Cardiac septum (tissue), 1 donor: ENCODE data around the gene TTC39C. TPM values are rescaled to one million over a fixed set of nuclear protein-coding genes. Genes with fewer than 3 reads are reported as not detected.

Source experiments
- DNase-seq: peaks from one replicate; pipeline ENCODE4 v3.0.0-alpha.2; 2020; ENCODE audit warnings: low spot score
- intact Hi-C: fragments of 100-400 bp; cut with DNase I; formaldehyde crosslinking; loops from one replicate; pipeline ENCODE4 v1.14.0; 2022
- total RNA-seq: library from RNA; stranded (reverse); fragmentation: NEBNext Ultra II Directional; extraction: Animal tissue kit (Norgen Biotek cat#: 25700); gene quantifications from one replicate; pipeline ENCODE4 v1.2.1, GENCODE V29; 2021
- donor health status: DM: no; HTN: no; CAD: no.

TTC39C gene
- total RNA-seq, 1 donor from 2014 or later, result 9.2 TPM

DNA sequence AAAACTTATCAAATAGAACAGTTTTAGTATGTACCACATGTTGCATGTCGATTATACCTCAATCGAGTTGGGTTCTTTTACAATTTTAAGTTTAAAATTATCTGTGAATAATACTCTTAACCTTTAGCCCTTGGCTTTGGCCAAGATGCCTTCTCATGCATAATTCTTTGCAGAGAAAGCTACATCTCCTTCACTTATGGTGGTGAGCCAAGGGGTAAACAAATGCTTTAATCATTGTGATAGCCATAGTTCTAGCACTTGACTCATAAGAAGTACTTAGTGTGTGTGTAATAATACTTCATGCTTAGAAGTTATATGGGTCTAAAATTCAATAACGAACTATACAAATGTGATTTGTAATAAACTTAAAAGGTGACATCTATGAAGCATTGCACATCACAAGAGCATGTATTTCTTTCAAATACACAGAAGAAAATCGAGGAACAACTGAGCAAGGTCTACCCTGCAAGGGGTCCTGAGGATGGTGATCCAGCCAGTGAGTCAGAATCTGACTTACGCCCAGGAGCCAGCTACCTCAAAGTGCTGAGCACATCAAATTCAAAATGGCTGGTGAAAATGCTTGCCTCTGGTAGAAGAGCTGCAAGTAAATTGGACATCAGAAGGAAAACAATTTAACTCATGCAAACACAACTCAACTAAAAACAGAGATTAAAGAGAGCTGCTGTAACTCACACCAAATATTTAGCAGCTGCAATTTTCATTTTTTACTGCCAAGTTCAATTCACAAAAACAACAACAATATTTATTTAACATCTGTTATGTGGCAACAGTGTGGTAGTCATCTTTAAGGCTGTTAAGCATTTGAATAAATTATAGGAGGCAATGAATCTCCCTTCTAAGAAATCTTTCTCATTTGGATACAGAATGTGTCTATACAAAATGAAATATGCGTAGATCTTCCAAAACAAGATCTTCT, 23.8 kb upstream of the TTC39C start:
- intact Hi-C loops, result no loop called here
- no peak for DNase-seq

DNA sequence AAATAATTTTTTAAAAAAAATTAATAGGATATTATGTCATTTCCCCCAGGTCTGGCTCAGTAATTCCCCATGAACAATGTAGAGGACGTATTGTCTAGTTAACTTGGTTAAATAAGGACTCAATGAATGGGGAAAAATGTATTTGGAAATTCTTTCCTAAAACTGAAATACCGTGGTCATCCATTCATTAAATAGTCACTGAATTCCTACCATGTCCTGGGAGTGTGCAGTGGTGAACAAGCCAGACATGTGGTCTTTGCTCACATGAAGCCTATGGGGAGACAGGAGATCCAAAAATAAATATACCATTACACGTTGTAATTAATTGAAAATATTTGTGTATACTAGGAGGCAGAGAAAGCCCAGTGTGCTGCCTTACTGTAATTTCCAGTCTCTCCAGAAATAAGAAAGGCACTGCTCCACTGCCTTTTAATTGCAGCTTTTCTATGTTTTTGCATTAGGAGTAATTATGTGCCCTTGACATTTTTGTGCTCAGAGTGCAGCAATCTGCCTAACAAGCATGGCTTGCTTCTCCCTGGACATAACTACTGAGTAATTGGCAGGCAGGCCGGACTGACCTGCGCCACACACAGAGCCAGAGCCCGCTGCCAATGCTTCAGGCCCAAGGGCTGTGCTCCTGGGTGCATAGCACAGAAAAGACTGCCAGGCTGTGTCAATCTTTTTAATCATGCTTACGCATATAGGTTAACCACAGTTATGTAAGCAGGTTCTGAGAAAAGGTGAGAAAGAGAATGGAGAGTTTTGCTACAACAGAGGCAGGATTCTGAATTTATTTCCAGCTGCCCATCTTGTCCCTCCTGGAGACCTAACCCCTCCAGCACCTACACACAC, 22.2 kb upstream of the TTC39C start:
- no peak for DNase-seq
- intact Hi-C loops, result no loop called here

DNA sequence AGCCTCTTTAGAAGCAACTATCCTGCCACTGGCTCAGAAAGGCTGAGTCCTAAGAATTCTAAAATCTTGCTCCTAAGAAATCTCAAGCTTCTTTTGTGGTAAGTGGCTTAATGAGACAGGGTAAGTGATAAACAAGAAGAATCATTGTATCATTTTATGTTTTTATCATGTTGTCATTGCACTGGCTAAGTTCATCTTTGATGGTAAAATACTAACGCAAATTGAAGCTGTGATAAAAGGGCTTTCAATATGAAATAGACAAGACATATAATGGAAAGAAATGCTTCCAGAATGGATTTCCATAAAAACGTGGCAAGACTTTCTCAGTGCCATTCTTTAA, 21.6 kb upstream of the TTC39C start:
- intact Hi-C loops, result no loop called here
- DNase-seq, result no peak

DNA sequence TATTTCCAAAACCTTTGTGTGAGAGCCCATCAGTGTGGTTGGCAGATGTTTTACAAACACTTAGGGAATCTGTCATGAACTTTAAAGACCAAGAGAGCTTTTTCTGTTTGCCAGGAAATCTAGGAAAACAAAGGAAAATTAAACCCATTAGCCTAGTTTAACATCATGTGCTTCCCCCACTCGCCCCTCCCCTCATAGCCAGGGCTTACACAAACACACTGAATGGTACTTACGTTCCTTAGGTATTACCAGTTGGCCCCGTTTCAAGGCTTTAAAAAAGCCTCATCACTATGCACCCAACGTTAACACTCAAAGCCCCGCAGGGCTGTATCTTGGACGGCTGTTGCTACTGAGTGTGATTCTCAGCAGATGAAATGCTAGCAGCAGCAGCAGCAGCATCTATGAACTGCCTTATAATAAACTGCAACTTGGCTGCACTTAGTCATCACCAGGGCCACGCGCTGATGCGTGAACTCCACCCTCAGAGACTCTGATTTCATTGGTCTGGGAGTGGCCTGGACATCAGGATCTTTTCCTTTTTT, 20.1 kb upstream of the TTC39C start:
- intact Hi-C loops, result no loop called here
- no peak for DNase-seq

DNA sequence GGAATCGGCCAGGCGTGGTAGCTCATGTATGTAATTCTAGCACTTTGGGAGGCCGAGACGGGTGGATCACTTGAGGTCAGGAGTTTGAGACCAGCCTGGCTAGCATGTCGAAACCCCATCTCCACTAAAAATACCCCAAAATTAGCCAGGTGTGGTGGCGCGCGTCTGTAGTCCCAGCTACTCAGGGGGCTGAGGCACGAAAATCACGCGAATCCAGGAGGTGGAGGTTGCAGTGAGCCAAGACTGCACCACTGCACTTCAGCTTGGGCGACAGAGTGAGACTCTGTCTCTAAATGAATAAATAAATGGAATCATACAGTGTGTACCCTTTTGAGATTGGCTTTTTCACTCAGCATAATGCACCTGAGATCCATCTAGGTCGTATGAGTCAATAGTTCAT, 19.4 kb upstream of the TTC39C start:
- no peak for DNase-seq
- intact Hi-C loops, result no loop called here

DNA sequence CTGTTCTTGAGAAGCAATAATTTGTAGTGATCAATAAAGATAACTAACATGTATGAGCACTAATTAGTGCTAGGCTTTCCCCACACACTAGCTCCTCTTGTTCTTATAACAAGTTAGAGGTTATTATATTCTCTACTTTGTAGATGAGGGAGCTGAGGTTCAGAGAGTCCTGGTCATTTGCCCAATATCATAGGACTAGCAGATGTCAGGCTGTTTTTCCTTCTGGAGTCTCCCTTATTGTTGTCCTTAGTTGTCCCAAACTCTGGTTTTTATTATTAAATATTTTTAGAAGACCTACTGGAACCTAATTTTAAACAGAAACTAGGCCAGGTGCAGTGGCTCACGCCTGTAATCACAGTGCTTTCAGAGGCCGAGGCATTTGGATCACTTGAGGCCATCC, 16.5 kb upstream of the TTC39C start:
- DNase-seq, result no peak
- intact Hi-C loops, result no loop called here

DNA sequence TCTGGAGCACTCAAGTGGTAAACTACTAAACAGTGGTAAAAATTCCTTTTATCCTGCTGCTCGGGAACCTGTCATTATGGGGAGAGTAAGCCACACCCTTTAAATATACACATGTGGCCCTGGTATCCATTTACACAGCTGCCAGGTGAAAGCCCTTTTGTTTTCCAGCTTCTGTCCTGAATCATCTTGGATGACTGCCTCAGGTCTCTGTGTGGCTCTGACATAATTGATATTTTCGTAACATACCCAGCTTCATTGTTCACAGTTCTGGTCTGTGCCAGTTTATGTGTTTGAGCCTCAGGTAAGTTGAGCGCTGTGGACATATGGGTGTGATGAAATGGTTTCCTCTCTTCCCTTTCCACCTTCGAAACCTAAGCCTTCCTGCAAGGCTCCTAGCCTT, 15.7 kb upstream of the TTC39C start:
- intact Hi-C loops, result no loop called here
- no peak for DNase-seq

DNA sequence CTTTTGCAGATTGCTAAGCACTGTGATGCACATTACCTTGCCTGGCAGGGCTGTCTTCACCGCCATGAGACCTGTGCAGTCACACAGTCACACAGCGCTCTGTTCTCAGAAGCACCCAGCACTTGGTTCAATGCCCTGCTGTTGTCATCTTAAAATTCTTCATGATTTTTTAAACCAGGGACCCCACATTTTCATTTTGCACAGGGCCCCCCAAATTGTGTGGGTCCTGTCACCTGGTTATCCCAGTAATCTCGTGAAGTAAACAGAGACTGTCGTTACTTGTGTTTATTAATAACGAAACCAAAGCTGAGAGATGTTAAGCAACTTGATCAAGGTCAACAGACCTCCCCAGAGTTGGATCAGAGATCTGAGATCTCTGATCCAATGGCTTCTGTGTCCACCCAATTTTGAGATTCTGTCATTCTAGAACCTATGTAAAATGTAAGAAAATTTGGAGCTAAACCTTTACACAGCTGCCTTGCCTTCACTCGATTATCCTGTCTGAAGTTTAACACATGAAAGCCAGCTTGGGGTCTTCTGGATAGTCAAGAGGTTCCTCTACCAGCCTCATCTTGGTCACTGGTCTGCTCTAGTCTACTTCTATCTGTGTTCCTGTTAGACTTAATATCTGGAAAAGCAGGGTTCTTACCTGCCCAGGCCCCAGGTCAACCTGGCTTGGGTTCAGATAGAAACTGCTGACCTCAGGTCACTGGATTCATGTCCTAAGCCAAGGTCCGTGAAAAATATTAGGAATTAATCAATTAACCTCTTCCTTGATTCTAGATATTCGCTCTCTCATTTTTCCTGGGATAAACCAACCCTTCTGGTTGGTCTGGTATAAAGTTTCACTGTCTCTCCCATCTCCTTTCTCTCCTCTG, 13.7 kb upstream of the TTC39C start:
- DNase-seq, result no peak
- intact Hi-C loops, result no loop called here

DNA sequence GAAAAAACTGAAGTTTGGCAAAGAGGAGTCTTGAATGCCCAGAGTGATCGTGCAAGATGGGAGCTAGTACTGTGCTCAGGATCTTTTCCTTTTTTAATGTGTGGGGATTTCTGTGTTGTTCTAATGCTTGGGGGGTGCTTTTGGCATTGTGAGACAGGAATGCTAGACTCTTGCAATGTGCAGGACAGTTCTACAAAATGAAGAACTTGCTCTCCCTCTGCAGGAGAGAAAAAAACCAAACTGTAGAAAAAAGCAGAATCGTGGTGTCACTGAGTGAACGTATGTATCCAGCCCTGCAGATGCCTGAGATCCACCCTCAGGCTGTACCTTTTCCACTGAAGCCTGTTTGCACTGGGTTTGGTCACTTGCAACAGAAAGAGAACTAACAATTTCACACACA, 12.1 kb upstream of the TTC39C start:
- intact Hi-C loops, result no loop called here
- DNase-seq, result no peak

DNA sequence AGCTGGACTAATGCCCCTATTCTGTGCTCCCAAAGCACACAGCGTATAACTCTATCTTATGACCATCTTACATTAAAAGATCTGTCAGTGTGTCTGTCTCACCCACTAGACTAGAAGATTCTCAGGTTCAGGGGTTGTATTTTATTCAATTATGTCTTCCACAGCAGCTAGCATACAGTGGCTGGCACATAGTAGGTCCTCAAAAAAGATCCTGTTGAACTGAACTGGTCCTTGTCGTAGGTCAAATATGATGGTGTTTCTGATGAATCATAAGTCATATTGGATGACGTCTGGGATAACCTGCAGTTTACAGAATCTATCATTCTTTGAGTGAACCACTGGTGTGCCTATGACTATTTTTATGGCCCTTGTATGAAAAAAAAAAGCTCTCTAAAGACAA, 11.3 kb upstream of the TTC39C start:
- intact Hi-C loops, result no loop called here
- DNase-seq, result no peak

DNA sequence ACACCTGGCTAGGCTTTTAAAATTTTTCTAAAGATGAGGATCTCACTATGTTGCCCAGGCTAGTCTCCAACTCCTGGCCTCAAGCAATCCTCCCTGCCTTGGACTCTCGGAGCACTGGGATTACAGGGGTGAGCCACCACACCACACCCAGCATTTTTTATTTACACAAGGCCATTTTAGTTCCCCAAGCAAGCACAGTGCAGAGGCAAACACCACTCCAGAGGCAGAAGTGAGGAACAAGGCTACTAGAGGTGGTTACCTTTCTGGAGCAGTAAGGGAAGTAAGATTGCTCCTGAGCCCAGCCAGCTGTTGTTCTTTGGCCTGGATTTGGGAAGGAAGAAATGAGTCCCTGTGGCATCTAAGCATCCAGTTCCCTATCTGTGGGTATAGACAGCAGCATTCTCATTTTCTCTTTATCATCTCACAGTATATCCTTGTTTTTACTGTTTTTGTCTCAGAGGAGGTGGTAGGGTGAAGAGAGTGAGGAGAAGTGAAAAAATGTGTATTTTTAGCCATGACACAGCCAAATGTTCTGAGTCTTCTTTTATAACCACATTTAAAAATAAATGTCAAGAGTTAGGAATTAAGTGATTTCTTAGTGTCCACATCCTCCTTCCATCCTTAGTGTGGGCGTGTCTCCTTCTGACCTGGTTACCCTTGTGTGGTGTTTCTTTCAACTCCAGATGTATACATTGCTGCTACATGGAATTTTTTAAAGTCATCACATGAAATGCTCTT, 10.5 kb upstream of the TTC39C start:
- intact Hi-C loops, result no loop called here
- no peak for DNase-seq

DNA sequence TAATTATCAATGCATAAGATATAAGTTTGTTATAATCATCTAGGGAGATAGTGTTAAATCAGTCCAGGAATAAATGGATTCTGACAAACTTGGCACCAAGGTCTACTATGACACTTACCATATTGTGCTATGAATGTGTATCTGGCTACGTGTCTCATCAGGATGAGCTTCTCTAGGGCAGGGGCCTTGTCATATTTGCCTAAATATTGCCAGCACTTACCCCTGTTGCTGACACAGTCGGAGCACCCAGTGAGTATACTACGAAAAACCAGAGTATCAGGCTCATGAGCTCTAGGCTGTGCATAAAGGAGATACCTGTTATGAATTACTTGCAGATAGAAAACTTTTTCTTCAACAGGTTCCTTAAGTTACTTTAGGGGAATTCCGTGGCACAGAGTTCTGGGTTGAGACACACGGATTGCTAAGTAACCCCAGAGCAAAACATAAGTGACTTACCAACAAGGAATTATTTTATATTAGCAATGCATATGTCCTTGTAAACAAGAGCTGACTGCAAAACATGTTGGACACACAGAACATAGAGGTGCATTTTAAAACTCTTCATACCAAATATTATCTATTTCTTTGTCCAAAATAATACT, 7.7 kb upstream of the TTC39C start:
- intact Hi-C loops, result no loop called here
- DNase-seq, result no peak

DNA sequence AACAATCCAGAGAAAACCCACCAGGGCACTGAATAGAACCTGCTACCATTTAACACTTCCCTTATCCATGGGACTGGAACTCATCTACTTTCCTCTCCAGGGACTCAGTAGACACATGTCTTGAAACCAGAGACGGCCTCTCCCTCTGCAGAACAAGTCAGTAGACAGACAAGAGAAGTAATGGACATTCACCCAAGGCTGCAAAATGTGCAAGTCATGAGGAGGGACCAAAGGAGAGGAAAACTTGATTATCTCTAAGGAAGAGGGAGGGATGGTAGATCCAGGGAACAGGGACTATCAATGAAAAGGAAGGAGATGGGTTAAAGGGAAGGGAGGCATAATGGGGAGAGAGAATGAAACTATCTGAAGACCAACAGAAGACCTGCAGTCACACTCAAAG, 5.3 kb upstream of the TTC39C start:
- intact Hi-C loops, result no loop called here
- DNase-seq, result no peak

DNA sequence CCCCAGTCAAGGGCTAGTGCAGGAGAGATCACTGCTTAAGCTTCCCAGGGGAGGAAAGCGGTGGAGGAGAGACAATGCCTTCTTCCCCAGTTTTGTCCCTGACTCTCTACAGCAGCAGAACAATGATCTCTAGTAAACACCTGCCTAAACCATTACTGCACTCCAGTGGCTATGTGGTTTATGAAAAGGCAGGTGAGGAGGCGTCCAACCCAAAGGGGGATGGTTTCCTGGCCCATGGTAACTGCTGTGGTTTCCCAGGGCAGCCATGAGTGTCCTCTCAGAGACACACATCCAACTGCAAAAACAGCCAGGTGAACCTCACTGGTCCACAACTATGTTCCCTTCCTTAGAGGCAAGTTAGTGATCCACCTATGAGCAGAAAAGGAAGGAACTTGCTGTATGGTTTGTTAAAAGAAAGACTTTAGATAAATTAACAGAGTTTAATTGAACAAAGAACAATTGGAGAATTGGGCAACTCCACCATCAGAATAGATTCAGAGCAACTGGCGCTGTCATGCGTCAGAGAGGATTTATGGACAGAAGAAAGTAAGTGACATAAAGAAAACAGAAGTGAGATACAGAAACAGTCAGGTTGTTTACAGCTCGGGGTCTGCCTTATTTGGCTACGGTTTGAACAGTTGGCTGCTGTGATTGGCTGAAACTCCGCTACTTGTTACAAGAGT, 4.8 kb upstream of the TTC39C start:
- DNase-seq, result no peak
- intact Hi-C loops, result loop anchor here (5.0 kb wide), 2 partner anchors 52 to 68 kb away; no protein-coding TSS in a partner anchor

DNA sequence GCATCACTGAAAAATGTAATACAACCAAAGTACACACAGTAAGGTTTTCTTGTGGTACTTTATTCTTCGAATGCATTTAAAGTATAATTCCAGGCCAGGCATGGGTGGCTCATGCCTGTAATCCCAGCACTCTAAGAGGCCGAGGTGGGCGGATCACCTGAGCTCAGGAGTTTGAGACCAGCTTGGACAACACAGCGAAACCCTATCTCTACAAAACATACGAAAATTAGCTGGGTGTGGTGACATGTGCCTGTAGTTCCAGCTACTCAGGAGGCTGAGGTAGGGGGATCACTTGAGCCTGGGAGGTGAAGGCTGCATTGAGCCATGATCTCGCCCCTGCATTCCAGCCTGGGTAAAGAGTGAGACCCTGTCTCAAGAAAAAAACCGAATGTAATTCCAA, 3.9 kb upstream of the TTC39C start:
- intact Hi-C loops, result loop anchor here (5.0 kb wide), 2 partner anchors 53 to 67 kb away; no protein-coding TSS in a partner anchor
- DNase-seq, result no peak

DNA sequence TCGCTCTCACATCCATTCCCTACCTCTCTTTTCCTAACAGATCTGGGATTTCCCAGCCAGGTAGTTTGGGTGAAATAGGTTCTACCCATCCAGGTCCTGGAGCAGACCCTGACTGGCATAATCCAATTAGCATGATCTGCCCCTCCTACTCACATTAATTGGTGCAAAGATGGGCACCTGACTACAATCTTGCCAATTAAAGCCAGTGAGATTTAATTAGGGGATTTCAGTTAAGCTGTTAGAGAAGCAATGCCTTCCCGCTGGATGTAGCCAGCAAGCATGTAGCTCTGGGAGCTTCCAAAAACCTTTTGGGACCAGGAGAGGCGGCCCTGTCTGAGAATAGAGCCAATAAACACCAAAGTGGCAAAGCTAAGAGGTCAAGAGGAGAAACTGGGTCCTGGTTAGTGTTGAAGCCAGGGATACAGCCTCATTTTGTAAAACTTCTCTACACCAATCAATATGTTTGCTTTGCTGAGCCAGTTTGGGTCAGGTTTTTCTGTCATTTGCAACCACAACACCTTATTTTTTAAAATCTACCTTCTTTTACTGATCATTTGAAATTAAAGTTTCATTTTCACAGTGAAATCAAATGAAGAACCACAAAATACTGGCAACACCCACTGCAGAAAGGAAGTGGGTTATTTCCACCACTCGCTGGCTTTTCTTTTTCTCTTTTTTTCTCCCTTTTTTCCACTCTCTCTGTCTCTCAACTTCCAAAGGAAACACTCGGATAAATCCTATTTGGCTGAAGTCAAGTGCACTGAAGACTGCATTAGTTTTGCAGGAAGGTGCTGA, 3.2 kb upstream of the TTC39C start:
- intact Hi-C loops, result loop anchor here (5.0 kb wide), 2 partner anchors 54 to 66 kb away; no protein-coding TSS in a partner anchor
- DNase-seq, result no peak

DNA sequence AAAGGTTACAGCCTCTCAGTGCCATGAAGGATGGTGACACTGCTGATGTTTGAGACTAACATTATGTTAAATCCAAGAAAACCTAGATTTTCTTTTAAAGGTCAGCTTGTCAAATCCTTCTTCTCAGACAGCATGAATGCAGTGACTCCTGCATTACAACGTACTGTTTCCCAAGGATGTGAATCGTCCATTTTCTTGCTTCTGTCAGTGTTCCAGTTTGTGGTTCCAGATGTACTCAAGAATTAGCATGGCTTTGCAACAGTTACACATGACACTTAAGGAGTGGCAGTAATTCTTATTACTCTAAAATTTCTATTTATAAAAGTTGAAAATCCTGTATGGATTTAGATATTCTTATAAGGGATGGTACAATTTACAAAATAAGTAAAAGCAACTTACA, 1.5 kb upstream of the TTC39C start:
- intact Hi-C loops, result loop anchor here (5.0 kb wide), 2 partner anchors 56 to 64 kb away; no protein-coding TSS in a partner anchor
- DNase-seq, result no peak
